GM18508 (cell line): ENCODE data around the gene GXYLT2.
"Not testable (repeated sequence)": the region's sequence is repeated elsewhere in the genome, so short reads cannot be mapped to it uniquely, and the experiment has no call there.

Source experiments
- ATAC-seq: cut with Tn5 transposase; IDR thresholded peaks from one replicate; pipeline ENCODE4 v1.9.1; 2021; ENCODE audit warnings: moderate number of reproducible peaks; ENCODE audit not compliant: insufficient read depth, unreplicated experiment

The GXYLT2 gene

GRCh38 chr3:72928781-72929735 lies 41.2 kb downstream of the GXYLT2 start:
- ATAC-seq = not testable (repeated sequence)

GRCh38 chr3:72930754-72931153 lies 42.9 kb downstream of the GXYLT2 start:
- ATAC-seq = no peak

- ATAC-seq = no peak
These were observed 44.6 kb downstream of the GXYLT2 start for GRCh38 chr3:72932416-72932815.

GRCh38 chr3:72938471-72939265 lies 50.8 kb downstream of the GXYLT2 start:
- ATAC-seq = peak; percentile 63

GRCh38 chr3:72941245-72941644 lies 53.4 kb downstream of the GXYLT2 start:
- no peak for ATAC-seq

GRCh38 chr3:72942427-72942826 lies 54.6 kb downstream of the GXYLT2 start:
- no peak for ATAC-seq

- no peak for ATAC-seq
These were observed 56.9 kb downstream of the GXYLT2 start for GRCh38 chr3:72944696-72945095.

- ATAC-seq = no peak
These were observed 60.1 kb downstream of the GXYLT2 start for GRCh38 chr3:72947715-72948490.

- no peak for ATAC-seq
These were observed 61.2 kb downstream of the GXYLT2 start for GRCh38 chr3:72949016-72949415.

GRCh38 chr3:72950372-72950771 lies 62.5 kb downstream of the GXYLT2 start:
- no peak for ATAC-seq

GRCh38 chr3:72950801-72951200 lies 63.0 kb downstream of the GXYLT2 start:
- ATAC-seq = no peak

GRCh38 chr3:72951259-72951722 lies 63.4 kb downstream of the GXYLT2 start:
- no peak for ATAC-seq

- no peak for ATAC-seq
These were observed 65.6 kb downstream of the GXYLT2 start for GRCh38 chr3:72953325-72953956.

GRCh38 chr3:72957297-72957696 lies 69.5 kb downstream of the GXYLT2 start:
- ATAC-seq = no peak

GRCh38 chr3:72959336-72959735 lies 71.5 kb downstream of the GXYLT2 start:
- ATAC-seq = no peak

- no peak for ATAC-seq
These were observed 73.1 kb downstream of the GXYLT2 start for GRCh38 chr3:72960812-72961518.

GRCh38 chr3:72961752-72962151 lies 73.9 kb downstream of the GXYLT2 start:
- no peak for ATAC-seq

GRCh38 chr3:72962317-72962716 lies 74.5 kb downstream of the GXYLT2 start:
- no peak for ATAC-seq

GRCh38 chr3:72964633-72965032 lies 76.8 kb downstream of the GXYLT2 start:
- no peak for ATAC-seq
